GM23338 (cell line): Measurements from ENCODE around the gene SPDYA. TPM values are rescaled to one million over a fixed set of nuclear protein-coding genes. Genes with fewer than 3 reads are reported as not detected.

Experiments
- ATAC-seq: fragments of 200-7000 bp; cut with Tn5 transposase; 3 replicates; pipeline ENCODE4 v1.9.1; 2020
- DNase-seq: peaks from one replicate; pipeline ENCODE4 v3.0.0-alpha.2; 2015; ENCODE audit warnings: low spot score
- H2AFZ ChIP-seq: fragments of 200-600 bp; sonication (generic); 2 replicates; pipeline ENCODE4 v1.8.0; 2016; ENCODE audit warnings: antibody characterized with exemption, mild to moderate bottlenecking, moderate library complexity
- H3F3A ChIP-seq: fragments of 200-600 bp; sonication (generic); replicated peaks from 2 replicates; pipeline ENCODE4 v1.8.0; 2017; ENCODE audit warnings: antibody characterized with exemption, mixed run types, low read depth
- H3K27ac ChIP-seq: fragments of 200-600 bp; sonication (generic); 2 replicates; pipeline ENCODE4 v1.6.1; 2016; ENCODE audit warnings: low read depth
- H3K27me3 ChIP-seq: fragments of 200-600 bp; sonication (generic); 2 replicates; pipeline ENCODE4 v1.8.0; 2016; ENCODE audit warnings: mild to moderate bottlenecking, mixed run types, moderate library complexity; ENCODE audit not compliant: insufficient read depth
- H3K36me3 ChIP-seq: fragments of 200-600 bp; sonication (generic); 2 replicates; pipeline ENCODE4 v1.8.0; 2016; ENCODE audit warnings: mild to moderate bottlenecking; ENCODE audit not compliant: insufficient read depth
- H3K4me1 ChIP-seq: fragments of 200-600 bp; sonication (generic); 2 replicates; pipeline ENCODE4 v1.8.0; 2016; ENCODE audit warnings: mild to moderate bottlenecking, moderate library complexity; ENCODE audit not compliant: insufficient read depth
- H3K4me2 ChIP-seq: fragments of 200-600 bp; sonication (generic); 2 replicates; pipeline ENCODE4 v1.7.1; 2017; ENCODE audit warnings: mixed run types
- H3K4me3 ChIP-seq: fragments of 200-600 bp; sonication (generic); 2 replicates; pipeline ENCODE4 v1.6.1; 2016; ENCODE audit warnings: mixed run types
- H3K79me2 ChIP-seq: fragments of 200-600 bp; sonication (generic); replicated peaks from 2 replicates; pipeline ENCODE4 v1.8.0; 2017; ENCODE audit warnings: mild to moderate bottlenecking; ENCODE audit not compliant: insufficient read depth
- H3K9me2 ChIP-seq: fragments of 200-600 bp; sonication (generic); 2 replicates; pipeline ENCODE4 v1.8.0; 2017; ENCODE audit not compliant: insufficient read depth
- H4K20me1 ChIP-seq: fragments of 200-600 bp; sonication (generic); replicated peaks from 2 replicates; pipeline ENCODE4 v1.8.0; 2017; ENCODE audit warnings: mild to moderate bottlenecking; ENCODE audit not compliant: insufficient read depth
- H3K27ac Mint-ChIP-seq: 2 replicates; pipeline ENCODE4 v1.8.0; 2020; ENCODE audit warnings: inconsistent platforms, mild to moderate bottlenecking, moderate library complexity, mixed read lengths
- H3K27me3 Mint-ChIP-seq: 3 replicates; pipeline ENCODE4 v1.8.0; 2022; ENCODE audit warnings: low read depth, mild to moderate bottlenecking, moderate library complexity, mixed read lengths, inconsistent platforms; ENCODE audit not compliant: insufficient read depth, poor library complexity
- H3K36me3 Mint-ChIP-seq: 3 replicates; pipeline ENCODE4 v1.8.0; 2021; ENCODE audit warnings: low read depth, mild to moderate bottlenecking, inconsistent platforms, moderate library complexity, mixed read lengths
- H3K4me1 Mint-ChIP-seq: 3 replicates; pipeline ENCODE4 v1.8.0; 2020; ENCODE audit warnings: mild to moderate bottlenecking, inconsistent platforms, mixed read lengths
- H3K4me3 Mint-ChIP-seq: 3 replicates; pipeline ENCODE4 v1.8.0; 2021; ENCODE audit warnings: moderate library complexity, mild to moderate bottlenecking, inconsistent platforms, mixed read lengths
- H3K9me3 Mint-ChIP-seq: 3 replicates; pipeline ENCODE4 v1.8.0; 2020; ENCODE audit warnings: moderate library complexity, mild to moderate bottlenecking, inconsistent platforms, mixed read lengths
- CREB1 ChIP-seq: fragments of 250-450 bp; sonication (Bioruptor Pico); IDR thresholded peaks from 2 replicates; pipeline ENCODE4 v1.5.0; 2020; ENCODE audit warnings: low read depth, mild to moderate bottlenecking, moderate library complexity
- EZH2 ChIP-seq: fragments of 200-600 bp; sonication (generic); IDR thresholded peaks from one replicate; pipeline ENCODE4 v1.8.0; 2017; ENCODE audit warnings: antibody characterized with exemption, mild to moderate bottlenecking, low read depth; ENCODE audit not compliant: unreplicated experiment
- EZH2phosphoT487 ChIP-seq: fragments of 200-600 bp; sonication (generic); IDR thresholded peaks from one replicate; pipeline ENCODE4 v1.8.1; 2018; ENCODE audit warnings: antibody characterized with exemption; ENCODE audit not compliant: unreplicated experiment
- JUNB ChIP-seq: IDR thresholded peaks from one replicate; pipeline ENCODE4 v1.6.1; 2016; ENCODE audit warnings: antibody characterized with exemption; ENCODE audit not compliant: unreplicated experiment
- NANOG ChIP-seq: IDR thresholded peaks from 2 replicates; pipeline ENCODE4 v1.6.1; 2016; ENCODE audit warnings: antibody characterized with exemption, borderline replicate concordance
- POLR2AphosphoS5 ChIP-seq: IDR thresholded peaks from 2 replicates; pipeline ENCODE4 v1.6.1; 2016; ENCODE audit warnings: antibody characterized with exemption, low read depth
- ZNF114 ChIP-seq: fragments of 250-450 bp; sonication (Bioruptor Pico); IDR thresholded peaks from 2 replicates; pipeline ENCODE4 v1.5.0; 2020; ENCODE audit warnings: mild to moderate bottlenecking, moderate library complexity
- polyA plus RNA-seq: library from polyadenylated mRNA; unstranded; fragments of >200 nt; fragmentation: Nextera tagmentation; extraction: Ambion mirVana; gene quantifications from 2 replicates; pipeline ENCODE4 v1.2.1, GENCODE V29; 2016
- total RNA-seq: library from RNA; depleted of rRNA; stranded (reverse); fragments of >200 nt; shearing (Covaris generic); gene quantifications from 2 replicates; pipeline ENCODE4 v1.2.3, GENCODE V29; 2014
- TF ChIP-seq, protein P1 (sequence below): fragments of 250-450 bp; sonication (Bioruptor Pico); IDR thresholded peaks from 2 replicates; pipeline ENCODE4 v1.5.0; 2020; ENCODE audit warnings: mild to moderate bottlenecking, moderate library complexity
- TF ChIP-seq, protein P2 (sequence below), 2 experiments: fragments of 200-600 bp in 1 of 2; sonication (generic) in 1 of 2; conservative IDR thresholded peaks; 2 replicates each; pipeline versions ENCODE4 v1.5.1 to v1.6.1; 2016 to 2017; ENCODE audit warnings: antibody characterized with exemption in 2 of 2, low read depth in 2 of 2, mild to moderate bottlenecking in 2 of 2, moderate library complexity in 1 of 2
- TF ChIP-seq, protein P3 (sequence below): IDR thresholded peaks from 2 replicates; pipeline ENCODE4 v1.6.1; 2016; ENCODE audit warnings: antibody characterized with exemption

SPDYA gene
- total and polyA plus RNA-seq, 2 experiments from 2014 or later, result 0.42 to 4.0 TPM

GRCh38 chr2:28869494-28870145 lies 59.0 kb downstream of the SPDYA start:
- Mint-ChIP-seq H3K36me3 (peaks cover 5% of the 10 kb centered on the region; the same call in 2 of the 3 replicates), H3K27me3 (peaks cover 8% of the 10 kb centered on the region), H3K4me3 (peak overlapping the region; percentile 99), H3K27ac (peak overlapping the region; percentile 98), H3K9me3 (no peaks in the 10 kb centered on the region), H3K4me1 (peaks cover 8% of the 10 kb centered on the region)
- peak; percentile 17; the same call in 2 of the 3 replicates for ATAC-seq
- peak overlapping the region; percentile 95 for H2AFZ ChIP-seq
- H3K9me2 ChIP-seq, result no peaks in the 10 kb centered on the region
- peak overlapping the region; percentile 99 for H3K4me3 ChIP-seq
- H3K79me2 ChIP-seq, result peaks cover 51% of the 10 kb centered on the region
- TF ChIP-seq CREB1 (no peak), EZH2phosphoT487 (no peak), JUNB (no peak), NANOG (no peak), POLR2AphosphoS5 (no peak), EZH2 (no peak), ZNF114 (CRISPR knock-in tag) (no peak)
- TF ChIP-seq, protein P1, sequence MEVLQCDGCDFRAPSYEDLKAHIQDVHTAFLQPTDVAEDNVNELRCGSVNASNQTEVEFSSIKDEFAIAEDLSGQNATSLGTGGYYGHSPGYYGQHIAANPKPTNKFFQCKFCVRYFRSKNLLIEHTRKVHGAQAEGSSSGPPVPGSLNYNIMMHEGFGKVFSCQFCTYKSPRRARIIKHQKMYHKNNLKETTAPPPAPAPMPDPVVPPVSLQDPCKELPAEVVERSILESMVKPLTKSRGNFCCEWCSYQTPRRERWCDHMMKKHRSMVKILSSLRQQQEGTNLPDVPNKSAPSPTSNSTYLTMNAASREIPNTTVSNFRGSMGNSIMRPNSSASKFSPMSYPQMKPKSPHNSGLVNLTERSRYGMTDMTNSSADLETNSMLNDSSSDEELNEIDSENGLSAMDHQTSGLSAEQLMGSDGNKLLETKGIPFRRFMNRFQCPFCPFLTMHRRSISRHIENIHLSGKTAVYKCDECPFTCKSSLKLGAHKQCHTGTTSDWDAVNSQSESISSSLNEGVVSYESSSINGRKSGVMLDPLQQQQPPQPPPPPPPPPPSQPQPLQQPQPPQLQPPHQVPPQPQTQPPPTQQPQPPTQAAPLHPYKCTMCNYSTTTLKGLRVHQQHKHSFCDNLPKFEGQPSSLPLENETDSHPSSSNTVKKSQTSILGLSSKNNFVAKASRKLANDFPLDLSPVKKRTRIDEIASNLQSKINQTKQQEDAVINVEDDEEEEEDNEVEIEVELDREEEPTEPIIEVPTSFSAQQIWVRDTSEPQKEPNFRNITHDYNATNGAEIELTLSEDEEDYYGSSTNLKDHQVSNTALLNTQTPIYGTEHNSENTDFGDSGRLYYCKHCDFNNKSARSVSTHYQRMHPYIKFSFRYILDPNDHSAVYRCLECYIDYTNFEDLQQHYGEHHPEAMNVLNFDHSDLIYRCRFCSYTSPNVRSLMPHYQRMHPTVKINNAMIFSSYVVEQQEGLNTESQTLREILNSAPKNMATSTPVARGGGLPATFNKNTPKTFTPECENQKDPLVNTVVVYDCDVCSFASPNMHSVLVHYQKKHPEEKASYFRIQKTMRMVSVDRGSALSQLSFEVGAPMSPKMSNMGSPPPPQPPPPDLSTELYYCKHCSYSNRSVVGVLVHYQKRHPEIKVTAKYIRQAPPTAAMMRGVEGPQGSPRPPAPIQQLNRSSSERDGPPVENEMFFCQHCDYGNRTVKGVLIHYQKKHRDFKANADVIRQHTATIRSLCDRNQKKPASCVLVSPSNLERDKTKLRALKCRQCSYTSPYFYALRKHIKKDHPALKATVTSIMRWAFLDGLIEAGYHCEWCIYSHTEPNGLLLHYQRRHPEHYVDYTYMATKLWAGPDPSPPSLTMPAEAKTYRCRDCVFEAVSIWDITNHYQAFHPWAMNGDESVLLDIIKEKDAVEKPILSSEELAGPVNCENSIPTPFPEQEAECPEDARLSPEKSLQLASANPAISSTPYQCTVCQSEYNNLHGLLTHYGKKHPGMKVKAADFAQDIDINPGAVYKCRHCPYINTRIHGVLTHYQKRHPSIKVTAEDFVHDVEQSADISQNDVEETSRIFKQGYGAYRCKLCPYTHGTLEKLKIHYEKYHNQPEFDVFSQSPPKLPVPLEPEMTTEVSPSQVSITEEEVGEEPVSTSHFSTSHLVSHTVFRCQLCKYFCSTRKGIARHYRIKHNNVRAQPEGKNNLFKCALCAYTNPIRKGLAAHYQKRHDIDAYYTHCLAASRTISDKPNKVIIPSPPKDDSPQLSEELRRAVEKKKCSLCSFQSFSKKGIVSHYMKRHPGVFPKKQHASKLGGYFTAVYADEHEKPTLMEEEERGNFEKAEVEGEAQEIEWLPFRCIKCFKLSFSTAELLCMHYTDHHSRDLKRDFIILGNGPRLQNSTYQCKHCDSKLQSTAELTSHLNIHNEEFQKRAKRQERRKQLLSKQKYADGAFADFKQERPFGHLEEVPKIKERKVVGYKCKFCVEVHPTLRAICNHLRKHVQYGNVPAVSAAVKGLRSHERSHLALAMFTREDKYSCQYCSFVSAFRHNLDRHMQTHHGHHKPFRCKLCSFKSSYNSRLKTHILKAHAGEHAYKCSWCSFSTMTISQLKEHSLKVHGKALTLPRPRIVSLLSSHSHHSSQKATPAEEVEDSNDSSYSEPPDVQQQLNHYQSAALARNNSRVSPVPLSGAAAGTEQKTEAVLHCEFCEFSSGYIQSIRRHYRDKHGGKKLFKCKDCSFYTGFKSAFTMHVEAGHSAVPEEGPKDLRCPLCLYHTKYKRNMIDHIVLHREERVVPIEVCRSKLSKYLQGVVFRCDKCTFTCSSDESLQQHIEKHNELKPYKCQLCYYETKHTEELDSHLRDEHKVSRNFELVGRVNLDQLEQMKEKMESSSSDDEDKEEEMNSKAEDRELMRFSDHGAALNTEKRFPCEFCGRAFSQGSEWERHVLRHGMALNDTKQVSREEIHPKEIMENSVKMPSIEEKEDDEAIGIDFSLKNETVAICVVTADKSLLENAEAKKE, result no peak
- TF ChIP-seq, protein P2, sequence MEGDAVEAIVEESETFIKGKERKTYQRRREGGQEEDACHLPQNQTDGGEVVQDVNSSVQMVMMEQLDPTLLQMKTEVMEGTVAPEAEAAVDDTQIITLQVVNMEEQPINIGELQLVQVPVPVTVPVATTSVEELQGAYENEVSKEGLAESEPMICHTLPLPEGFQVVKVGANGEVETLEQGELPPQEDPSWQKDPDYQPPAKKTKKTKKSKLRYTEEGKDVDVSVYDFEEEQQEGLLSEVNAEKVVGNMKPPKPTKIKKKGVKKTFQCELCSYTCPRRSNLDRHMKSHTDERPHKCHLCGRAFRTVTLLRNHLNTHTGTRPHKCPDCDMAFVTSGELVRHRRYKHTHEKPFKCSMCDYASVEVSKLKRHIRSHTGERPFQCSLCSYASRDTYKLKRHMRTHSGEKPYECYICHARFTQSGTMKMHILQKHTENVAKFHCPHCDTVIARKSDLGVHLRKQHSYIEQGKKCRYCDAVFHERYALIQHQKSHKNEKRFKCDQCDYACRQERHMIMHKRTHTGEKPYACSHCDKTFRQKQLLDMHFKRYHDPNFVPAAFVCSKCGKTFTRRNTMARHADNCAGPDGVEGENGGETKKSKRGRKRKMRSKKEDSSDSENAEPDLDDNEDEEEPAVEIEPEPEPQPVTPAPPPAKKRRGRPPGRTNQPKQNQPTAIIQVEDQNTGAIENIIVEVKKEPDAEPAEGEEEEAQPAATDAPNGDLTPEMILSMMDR (conservative IDR thresholded peaks at IDR 0.05; ENCODE audit: low read depth in 2 of 2), result no peak
- TF ChIP-seq, protein P3, sequence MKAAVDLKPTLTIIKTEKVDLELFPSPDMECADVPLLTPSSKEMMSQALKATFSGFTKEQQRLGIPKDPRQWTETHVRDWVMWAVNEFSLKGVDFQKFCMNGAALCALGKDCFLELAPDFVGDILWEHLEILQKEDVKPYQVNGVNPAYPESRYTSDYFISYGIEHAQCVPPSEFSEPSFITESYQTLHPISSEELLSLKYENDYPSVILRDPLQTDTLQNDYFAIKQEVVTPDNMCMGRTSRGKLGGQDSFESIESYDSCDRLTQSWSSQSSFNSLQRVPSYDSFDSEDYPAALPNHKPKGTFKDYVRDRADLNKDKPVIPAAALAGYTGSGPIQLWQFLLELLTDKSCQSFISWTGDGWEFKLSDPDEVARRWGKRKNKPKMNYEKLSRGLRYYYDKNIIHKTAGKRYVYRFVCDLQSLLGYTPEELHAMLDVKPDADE, result no peak
- H3F3A ChIP-seq, result no peaks in the 10 kb centered on the region
- H3K27ac ChIP-seq, result peak overlapping the region; percentile 93
- no peaks in the 10 kb centered on the region for H3K27me3 ChIP-seq
- H3K36me3 ChIP-seq, result no peaks in the 10 kb centered on the region
- peaks cover 3% of the 10 kb centered on the region; the same call in 1 of the 2 replicates for H4K20me1 ChIP-seq
- DNase-seq, result peak; percentile 6
- H3K4me1 ChIP-seq, result peaks cover 11% of the 10 kb centered on the region
- peak overlapping the region; percentile 96 for H3K4me2 ChIP-seq
